ENCODE data around the gene PNMT. TPM values are rescaled to one million over a fixed set of nuclear protein-coding genes. Genes with fewer than 3 reads are reported as not detected.
A peak's percentile ranks its signal among the peaks of the same experiment; 100 is the strongest.

The PNMT gene
- total and polyA plus RNA-seq, 2 of the 8 experiments (the other 6 are each of a cell fraction or from before 2014, with no cell fraction given) = 5.6 to 10.9 TPM

GRCh38 chr17:39652587-39653315, 15.5 kb upstream of the PNMT start:
- no peaks in the 10 kb centered on the region for H3K27me3 ChIP-seq (replicated peaks in 1 of 4; ENCODE audit: control insufficient read depth in 3 of 4, extremely low read depth in 1 of 4, insufficient read depth in 3 of 4, low read length in 3 of 4)
- no peak overlapping the region for H3K14ac ChIP-seq (ENCODE audit: insufficient read length)
- H3K79me1 ChIP-seq (ENCODE audit: low read depth, low read length) = peaks cover 2% of the 10 kb centered on the region; the same call in 1 of the 2 replicates
- peak overlapping the region; percentile 64; the same call in 1 of the 2 replicates for H2BK12ac ChIP-seq (ENCODE audit: low read depth, low read length)
- peaks cover 1 to 2% of the 10 kb centered on the region in 2 experiments for H4K20me1 ChIP-seq (replicated peaks in 1 of 2; ENCODE audit: control insufficient read depth in 1 of 2, insufficient read depth in 2 of 2, low read length in 2 of 2)
- DNase-seq (ENCODE audit: low read depth in 1 of 2, low spot score in 2 of 2) (no peak), FAIRE-seq (no peak)
- H2BK5ac ChIP-seq (ENCODE audit: low read depth, low read length) = peak overlapping the region; percentile 68
- H2BK20ac ChIP-seq (ENCODE audit: low read length) = 0 out of 2 replicates have a peak overlapping the region, but pooled peaks have one; percentile 73
- H2AK5ac ChIP-seq (ENCODE audit: low read depth, low read length) = peak overlapping the region; percentile 47; the same call in 1 of the 2 replicates
- no peak overlapping the region for H2AFZ ChIP-seq (ENCODE audit: low read length)
- TF ChIP-seq GTF2F1 (IDR thresholded peaks at IDR 0.05; ENCODE audit: borderline replicate concordance, low read depth, low read length) = no peak
- TF ChIP-seq, protein P1, sequence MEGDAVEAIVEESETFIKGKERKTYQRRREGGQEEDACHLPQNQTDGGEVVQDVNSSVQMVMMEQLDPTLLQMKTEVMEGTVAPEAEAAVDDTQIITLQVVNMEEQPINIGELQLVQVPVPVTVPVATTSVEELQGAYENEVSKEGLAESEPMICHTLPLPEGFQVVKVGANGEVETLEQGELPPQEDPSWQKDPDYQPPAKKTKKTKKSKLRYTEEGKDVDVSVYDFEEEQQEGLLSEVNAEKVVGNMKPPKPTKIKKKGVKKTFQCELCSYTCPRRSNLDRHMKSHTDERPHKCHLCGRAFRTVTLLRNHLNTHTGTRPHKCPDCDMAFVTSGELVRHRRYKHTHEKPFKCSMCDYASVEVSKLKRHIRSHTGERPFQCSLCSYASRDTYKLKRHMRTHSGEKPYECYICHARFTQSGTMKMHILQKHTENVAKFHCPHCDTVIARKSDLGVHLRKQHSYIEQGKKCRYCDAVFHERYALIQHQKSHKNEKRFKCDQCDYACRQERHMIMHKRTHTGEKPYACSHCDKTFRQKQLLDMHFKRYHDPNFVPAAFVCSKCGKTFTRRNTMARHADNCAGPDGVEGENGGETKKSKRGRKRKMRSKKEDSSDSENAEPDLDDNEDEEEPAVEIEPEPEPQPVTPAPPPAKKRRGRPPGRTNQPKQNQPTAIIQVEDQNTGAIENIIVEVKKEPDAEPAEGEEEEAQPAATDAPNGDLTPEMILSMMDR (IDR thresholded peaks at IDR 0.05; ENCODE audit: control extremely low read depth in 1 of 3, insufficient read depth in 1 of 3, low read depth in 1 of 3, low read length in 3 of 3) = 0 out of 4 replicates have a peak, but pooled peaks of 1 of the 3 experiments have one; percentile 0
- CTCF ChIA-PET (ENCODE audit: partially characterized antibody) = interaction anchor here (0.9 to 49.2 kb wide), 9 partner anchors 11 to 105 kb away, joined by 3 to 1885 read pairs (median 7); partner anchors contain the start of genes ERBB2, GRB7, MIEN1 and PGAP3
- H3K79me2 ChIP-seq (ENCODE audit: control insufficient read depth in 1 of 2, insufficient read depth in 2 of 2, low read length in 2 of 2) = peaks cover 0 to 2% of the 10 kb centered on the region in 2 experiments; a peak in 1 of 4 replicates
- H2BK15ac ChIP-seq (ENCODE audit: low read length) = peak overlapping the region; percentile 99; the same call in 1 of the 2 replicates
- H3K23ac ChIP-seq (ENCODE audit: insufficient read length) = no peak overlapping the region
- H3K4ac ChIP-seq (replicated peaks; ENCODE audit: insufficient read length, low read depth, low read length) = peak overlapping the region; percentile 33
- 64% methylated on average over 7 of the region's 7 CpGs; no CpG with 5 or more reads in 1 of the 2 experiments for WGBS, 2 experiments (ENCODE audit: extremely low coverage in 1 of 2, insufficient coverage in 1 of 2, insufficient read length in 1 of 2, insufficient replicate concordance in 2 of 2, low coverage in 1 of 2, low lambda C conversion rate in 2 of 2, missing lambda C conversion rate in 1 of 2)
- H3K4me2 ChIP-seq (ENCODE audit: insufficient read depth in 1 of 2, low read depth in 2 of 2, low read length in 2 of 2) = peak overlapping the region; percentile 14 to 45; a peak in 2 of 4 replicates
- peaks cover 5 to 26% (median 19%) of the 10 kb centered on the region in 4 experiments for H3K4me1 ChIP-seq (replicated peaks in 1 of 4; ENCODE audit: control insufficient read depth in 3 of 4, insufficient read depth in 4 of 4, low read length in 3 of 4)
- H3K23me2 ChIP-seq (ENCODE audit: low read depth, low read length) = no peaks in the 10 kb centered on the region; the same call in 1 of the 2 replicates
- H4K5ac ChIP-seq (ENCODE audit: insufficient read length, low read depth, low read length) = peak overlapping the region; percentile 77
- no peak overlapping the region for H3K4me3 ChIP-seq (ENCODE audit: extremely low read depth in 1 of 4, insufficient read depth in 2 of 4, low read depth in 3 of 4, low read length in 4 of 4)
- no peak overlapping the region for H3K9ac ChIP-seq (replicated peaks in 1 of 4; ENCODE audit: extremely low read depth in 1 of 4, low read depth in 3 of 4, low read length in 3 of 4)
- peak overlapping the region; percentile 59; the same call in 1 of the 2 replicates for H3K27ac ChIP-seq (ENCODE audit: low read depth, low read length)
- POLR2A ChIA-PET (ENCODE audit: partially characterized antibody) = interaction anchor here (0.8 to 5.2 kb wide), 11 partner anchors 8 to 47 kb away, joined by 3 to 28 read pairs (median 5); partner anchors contain the start of genes ERBB2, PNMT and TCAP
- H3K18ac ChIP-seq (ENCODE audit: extremely low read depth, low read length) = peak overlapping the region; percentile 80
- peak overlapping the region; percentile 46; the same call in 1 of the 2 replicates for H4K8ac ChIP-seq (ENCODE audit: extremely low read depth, insufficient read depth, low read length)
- H2BK120ac ChIP-seq (replicated peaks; ENCODE audit: low read depth, low read length) = peak overlapping the region; percentile 38
- no peaks in the 10 kb centered on the region for H3K36me3 ChIP-seq (ENCODE audit: control insufficient read depth in 2 of 4, insufficient read depth in 4 of 4, low read length in 3 of 4)
- H3K9me3 ChIP-seq (ENCODE audit: insufficient read depth in 2 of 2, low read depth in 1 of 2, low read length in 1 of 2) = no peaks in the 10 kb centered on the region
- peak overlapping the region; percentile 92 for H4K91ac ChIP-seq (replicated peaks; ENCODE audit: insufficient read length, low read length)
- no peak overlapping the region for H3K56ac ChIP-seq (replicated peaks; ENCODE audit: insufficient read length, low read depth, low read length)
